GM12873 (cell line): ENCODE results near the gene ABCG8.

Experiments
- CTCF ChIP-seq: IDR thresholded peaks from 2 replicates; pipeline ENCODE4 v1.5.1; 2012; ENCODE audit warnings: low read depth, mild to moderate bottlenecking, moderate library complexity, low read length, control low read depth; ENCODE audit not compliant: insufficient read depth; ENCODE audit errors: missing control alignments

ABCG8 gene

GRCh38 chr2:43800894-43801293 is 37.9 kb upstream of the ABCG8 start:
- no peak for TF ChIP-seq CTCF

- TF ChIP-seq CTCF = no peak
Measured at GRCh38 chr2:43802135-43802534, 36.6 kb upstream of the ABCG8 start.

- TF ChIP-seq CTCF = no peak
Measured at GRCh38 chr2:43803113-43803512, 35.7 kb upstream of the ABCG8 start.

GRCh38 chr2:43806719-43807031 is 32.1 kb upstream of the ABCG8 start:
- no peak for TF ChIP-seq CTCF

- no peak for TF ChIP-seq CTCF
Measured at GRCh38 chr2:43810452-43810851, 28.3 kb upstream of the ABCG8 start.

- TF ChIP-seq CTCF = no peak
Measured at GRCh38 chr2:43810888-43811287, 27.9 kb upstream of the ABCG8 start.

GRCh38 chr2:43812006-43812405 is 26.8 kb upstream of the ABCG8 start:
- no peak for TF ChIP-seq CTCF

- TF ChIP-seq CTCF = no peak
Measured at GRCh38 chr2:43812947-43813346, 25.8 kb upstream of the ABCG8 start.
